ENCODE measurements around the gene NFATC2IP.

- TF ChIP-seq CTCF (IDR thresholded peaks at IDR 0.05) (no peak), POLR2A (IDR thresholded peaks at IDR 0.05) (no peak), EP300 (IDR thresholded peaks at IDR 0.05) (no peak)
These were observed 63.9 kb downstream of the NFATC2IP start for GRCh38 chr16:29014561-29015069.

Measured in tibial nerve (tissue), 4 donors.